CD14-positive monocyte (primary cell): Measurements from ENCODE around the gene LNP1. TPM values are rescaled to one million over a fixed set of nuclear protein-coding genes. Genes with fewer than 3 reads are reported as not detected.

Experiments used
- DNase-seq, 3 donors: peaks; one replicate each; pipeline ENCODE4 v3.0.0-alpha.2; 2011 to 2022
- H2AFZ ChIP-seq: 2 replicates; pipeline ENCODE4 v1.6.0; 2012; ENCODE audit warnings: mild to moderate bottlenecking, low read depth, low read length, inconsistent platforms; ENCODE audit not compliant: insufficient read depth, poor library complexity, severe bottlenecking
- H3K27ac ChIP-seq, 2 donors: 1 replicate in 1 of 2; 2 replicates in 1 of 2; pipeline ENCODE4 v1.5.1; 2012 to 2013; ENCODE audit warnings: low read length in 2 of 2, control low read depth in 1 of 2, inconsistent platforms in 1 of 2, low read depth in 1 of 2, mild to moderate bottlenecking in 1 of 2
- H3K27me3 ChIP-seq, 2 donors: one replicate each; pipeline versions ENCODE4 v1.6.0 to v1.6.1; 2011 to 2013; ENCODE audit warnings: low read length in 2 of 2; ENCODE audit not compliant: control insufficient read depth in 2 of 2, insufficient read depth in 2 of 2
- H3K36me3 ChIP-seq, 2 donors: replicated peaks in 1 of 2; 1 replicate in 1 of 2; 2 replicates in 1 of 2; pipeline versions ENCODE4 v1.5.1 to v1.6.1; 2012 to 2013; ENCODE audit warnings: low read length in 2 of 2, control low read depth in 1 of 2, inconsistent platforms in 1 of 2, mild to moderate bottlenecking in 1 of 2; ENCODE audit not compliant: insufficient read depth in 2 of 2, control insufficient read depth in 1 of 2
- H3K4me1 ChIP-seq, 2 donors: 1 replicate in 1 of 2; 2 replicates in 1 of 2; pipeline versions ENCODE4 v1.5.1 to v1.6.1; 2012 to 2013; ENCODE audit warnings: low read length in 2 of 2, control low read depth in 1 of 2, inconsistent platforms in 1 of 2, mild to moderate bottlenecking in 1 of 2, moderate library complexity in 1 of 2; ENCODE audit not compliant: insufficient read depth in 2 of 2, control insufficient read depth in 1 of 2
- H3K4me2 ChIP-seq: replicated peaks from 2 replicates; pipeline ENCODE3; 2012; ENCODE audit warnings: low read length, moderate library complexity, mild to moderate bottlenecking; ENCODE audit not compliant: poor library complexity, severe bottlenecking; ENCODE audit errors: extremely low read depth
- H3K4me3 ChIP-seq, 3 experiments: fragments of 200-600 bp in 1 of 3; sonication (generic) in 1 of 3; replicated peaks in 1 of 3; 1 replicate in 2 of 3; 2 replicates in 1 of 3; pipeline ENCODE4 v1.5.1; 2011 to 2013; ENCODE audit warnings: low read length in 3 of 3, mild to moderate bottlenecking in 3 of 3, control low read depth in 2 of 3, low read depth in 2 of 3, inconsistent platforms in 1 of 3, moderate library complexity in 1 of 3
- H3K79me2 ChIP-seq: 2 replicates; pipeline ENCODE4 v1.6.0; 2012; ENCODE audit warnings: mild to moderate bottlenecking, control low read depth, inconsistent platforms, low read length, moderate library complexity; ENCODE audit not compliant: insufficient read depth
- H3K9ac ChIP-seq: 2 replicates; pipeline ENCODE4 v1.6.0; 2017; ENCODE audit warnings: low read length, mild to moderate bottlenecking; ENCODE audit not compliant: insufficient read depth, poor library complexity, severe bottlenecking
- H3K9me3 ChIP-seq, 2 donors: replicated peaks in 1 of 2; 1 replicate in 1 of 2; 2 replicates in 1 of 2; pipeline versions ENCODE4 v1.5.1 to v1.6.1; 2012 to 2013; ENCODE audit warnings: low read length in 2 of 2, control low read depth in 1 of 2; ENCODE audit not compliant: control insufficient read depth in 1 of 2, insufficient read depth in 1 of 2
- H4K20me1 ChIP-seq: 2 replicates; pipeline ENCODE4 v1.6.0; 2012; ENCODE audit warnings: mild to moderate bottlenecking, low read length, control low read depth, moderate library complexity; ENCODE audit not compliant: insufficient read depth
- H3K27ac Mint-ChIP-seq, 7 donors: one replicate each; pipeline ENCODE4 v1.8.0; 2020; ENCODE audit warnings: mild to moderate bottlenecking in 7 of 7, mixed read lengths in 7 of 7, moderate library complexity in 6 of 7, inconsistent platforms in 2 of 7
- H3K27me3 Mint-ChIP-seq, 3 donors: one replicate each; pipeline ENCODE4 v1.8.0; 2021 to 2022; ENCODE audit warnings: low read depth in 3 of 3, mild to moderate bottlenecking in 3 of 3, mixed read lengths in 3 of 3, moderate library complexity in 3 of 3, inconsistent platforms in 1 of 3
- H3K36me3 Mint-ChIP-seq, 2 donors: one replicate each; pipeline ENCODE4 v1.8.0; 2020; ENCODE audit warnings: mixed read lengths in 2 of 2, inconsistent platforms in 1 of 2, mild to moderate bottlenecking in 1 of 2
- H3K4me1 Mint-ChIP-seq: one replicate; pipeline ENCODE4 v1.8.0; 2020; ENCODE audit warnings: mild to moderate bottlenecking, mixed read lengths
- H3K4me3 Mint-ChIP-seq, 2 donors: one replicate each; pipeline ENCODE4 v1.8.0; 2020; ENCODE audit warnings: mild to moderate bottlenecking in 2 of 2, mixed read lengths in 2 of 2, moderate library complexity in 1 of 2
- H3K9me3 Mint-ChIP-seq, 7 donors: one replicate each; pipeline ENCODE4 v1.8.0; 2020 to 2022; ENCODE audit warnings: mixed read lengths in 7 of 7, mild to moderate bottlenecking in 6 of 7, moderate library complexity in 6 of 7, inconsistent platforms in 2 of 7
- CTCF ChIP-seq: fragments of 200-600 bp; IDR thresholded peaks from one replicate; pipeline ENCODE4 v1.8.0; 2022; ENCODE audit warnings: antibody characterized with exemption, mild to moderate bottlenecking
- WGBS: methylation state at CpG from one replicate; pipeline ENCODE4 v1.1.5; 2013; ENCODE audit warnings: missing lambda C conversion rate; ENCODE audit not compliant: insufficient coverage; 5-methylcytosine and 5-hydroxymethylcytosine counted together
- intact Hi-C, 2 donors: fragments of 100-400 bp; cut with micrococcal nuclease; formaldehyde crosslinking; loops; one replicate each; pipeline versions ENCODE4 v1.15.0 to v1.15.1; 2023
- polyA plus RNA-seq, 3 donors: library from polyadenylated mRNA; depleted of rRNA in 1 of 3; unstranded in 2 of 3; stranded (reverse) in 1 of 3; fragments of 300-500 nt in 2 of 3; fragments of >200 nt in 1 of 3; fragmentation: Illumina TruSeq in 2 of 3; gene quantifications; 1 replicate in 2 of 3; 2 replicates in 1 of 3; pipeline ENCODE4 v1.2.3, GENCODE V29; 2012 to 2021

The LNP1 gene
- polyA plus RNA-seq, 3 donors, result 0.07 to 0.26 (median 0.08) TPM

DNA sequence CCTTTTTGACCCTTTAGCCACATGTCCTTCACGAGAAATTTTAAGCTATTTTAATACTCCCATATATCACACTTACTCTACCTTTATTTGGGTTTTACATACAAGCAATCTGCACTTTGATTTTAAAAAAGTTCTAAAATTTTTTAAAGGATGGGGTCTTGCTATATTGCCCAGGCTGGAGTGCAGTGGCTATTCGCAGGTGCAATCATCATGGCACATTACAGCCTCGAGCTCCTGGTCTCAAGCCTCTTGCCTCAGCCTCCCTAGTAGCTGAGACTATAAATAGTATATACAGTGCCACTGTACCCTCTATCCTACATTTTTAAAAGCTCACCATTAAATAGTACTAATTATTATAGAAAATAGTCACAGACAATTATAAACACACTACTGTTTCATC, 36.9 kb upstream of the LNP1 start:
- no peaks in the 10 kb centered on the region for H3K4me1 Mint-ChIP-seq

GRCh38 chr3:100366424-100366823, 34.9 kb upstream of the LNP1 start:
- H3K36me3 Mint-ChIP-seq, result peaks cover 61 to 83% of the 10 kb centered on the region in 2 donors
- no CpG with 5 or more reads among the region's 2 CpGs for WGBS
- no peaks in the 10 kb centered on the region for H3K4me1 ChIP-seq
- H3K9me3 ChIP-seq, result no peaks in the 10 kb centered on the region
- no peak overlapping the region for H3K4me2 ChIP-seq
- no peaks in the 10 kb centered on the region for H3K27me3 ChIP-seq
- no peaks in the 10 kb centered on the region for H3K27me3 Mint-ChIP-seq
- no peak overlapping the region for H3K27ac Mint-ChIP-seq
- no peak overlapping the region for H3K4me3 ChIP-seq
- H3K36me3 ChIP-seq, result peaks cover 74 to 100% of the 10 kb centered on the region in 2 donors
- H3K4me1 Mint-ChIP-seq, result no peaks in the 10 kb centered on the region
- no peak overlapping the region for H3K9ac ChIP-seq
- no peaks in the 10 kb centered on the region for H4K20me1 ChIP-seq
- H3K79me2 ChIP-seq, result no peaks in the 10 kb centered on the region
- no peak for TF ChIP-seq CTCF
- H3K27ac ChIP-seq, result no peak overlapping the region
- H3K9me3 Mint-ChIP-seq, result peaks cover 0 to 3% (median 0%) of the 10 kb centered on the region in 7 donors
- no peak overlapping the region for H3K4me3 Mint-ChIP-seq
- no peak for DNase-seq
- no peak overlapping the region for H2AFZ ChIP-seq
- intact Hi-C loops, result no loop called here

More for the DNA sequence above, 36.9 kb upstream of the LNP1 start:
- no peak overlapping the region for H3K4me3 Mint-ChIP-seq
- no peaks in the 10 kb centered on the region for H3K27me3 Mint-ChIP-seq
- no peak overlapping the region for H3K27ac ChIP-seq
- intact Hi-C loops, result no loop called here
- H3K9me3 Mint-ChIP-seq, result peaks cover 0 to 3% (median 0%) of the 10 kb centered on the region in 7 donors
- WGBS, result no CpG with 5 or more reads among the region's 3 CpGs
- peaks cover 65 to 85% of the 10 kb centered on the region in 2 donors for H3K36me3 Mint-ChIP-seq
- no peaks in the 10 kb centered on the region for H3K9me3 ChIP-seq
- no peak overlapping the region for H2AFZ ChIP-seq
- no peak for TF ChIP-seq CTCF
- H3K4me1 ChIP-seq, result no peaks in the 10 kb centered on the region
- H3K9ac ChIP-seq, result no peak overlapping the region
- H3K36me3 ChIP-seq, result peaks cover 60 to 89% of the 10 kb centered on the region in 2 donors
- no peak overlapping the region for H3K4me2 ChIP-seq
- H4K20me1 ChIP-seq, result no peaks in the 10 kb centered on the region
- H3K27me3 ChIP-seq, result no peaks in the 10 kb centered on the region
- H3K4me3 ChIP-seq, result no peak overlapping the region
- no peak for DNase-seq
- H3K27ac Mint-ChIP-seq, result no peak overlapping the region
- no peaks in the 10 kb centered on the region for H3K79me2 ChIP-seq
